GM12878 (cell line): ENCODE data around the gene ULK4. TPM values are rescaled to one million over a fixed set of nuclear protein-coding genes. Genes with fewer than 3 reads are reported as not detected.

ENCODE experiments used
- ATAC-seq: fragments of 200-7000 bp; cut with Tn5 transposase; 3 replicates; pipeline ENCODE4 v1.9.1; 2020; ENCODE audit warnings: mild to moderate bottlenecking, moderate library complexity
- BruUV-seq: library from RNA; stranded (reverse); fragments of 400-500 nt; replicated peaks from 2 replicates; lab custom pipeline; 2021; lab: Mats Ljungman, UMichigan
- CTCF ChIA-PET: fragments of 300-600 bp; sonication (Branson Sonifier 250); formaldehyde crosslinking; extraction: SDS; loops from one replicate; lab custom pipeline; 2021; ENCODE audit warnings: inconsistent platforms; lab: Yijun Ruan, JAX
- POLR2A ChIA-PET: fragments of 350-600 bp; formaldehyde crosslinking; extraction: SDS; loops from one replicate; lab custom pipeline; 2021; ENCODE audit warnings: inconsistent platforms; lab: Charles Lee
- RAD21 ChIA-PET: fragments of 300-600 bp; sonication (Branson Sonifier 250); formaldehyde crosslinking; loops from one replicate; lab custom pipeline; 2023; ENCODE audit warnings: antibody characterized with exemption; ENCODE audit not compliant: unreplicated experiment; lab: Charles Lee
- SMC1A ChIA-PET: fragments of 300-600 bp; sonication (Branson Sonifier 250); formaldehyde crosslinking; loops from one replicate; lab custom pipeline; 2023; ENCODE audit not compliant: unreplicated experiment, uncharacterized antibody; lab: Charles Lee
- DNase-seq: peaks from one replicate; pipeline ENCODE4 v3.0.0-alpha.2; 2011; ENCODE audit warnings: low read depth, low spot score
- FAIRE-seq: peaks from 3 replicates; lab custom pipeline; 2011; peaks lifted over from hg19 to GRCh38; lab: Jason Lieb, UNC
- H2AFZ ChIP-seq: 2 replicates; pipeline ENCODE4 v1.6.0; 2011; ENCODE audit warnings: low read depth, low read length, control low read depth; ENCODE audit not compliant: control insufficient read depth
- H3K27ac ChIP-seq: 2 replicates; pipeline ENCODE4 v1.5.1; 2011; ENCODE audit warnings: control low read depth; ENCODE audit not compliant: control insufficient read depth, insufficient read depth
- H3K27me3 ChIP-seq, 2 experiments: replicated peaks in 1 of 2; 2 replicates each; pipeline versions ENCODE4 v1.6.0 to v1.6.1; 2011; ENCODE audit warnings: low read length in 1 of 2; ENCODE audit not compliant: control insufficient read depth in 2 of 2, insufficient read depth in 2 of 2
- H3K36me3 ChIP-seq, 2 experiments: 2 replicates each; pipeline ENCODE4 v1.5.1; 2011; ENCODE audit warnings: low read length in 1 of 2; ENCODE audit not compliant: control insufficient read depth in 2 of 2, insufficient read depth in 2 of 2
- H3K4me1 ChIP-seq: 2 replicates; pipeline ENCODE4 v1.6.1; 2011; ENCODE audit warnings: mild to moderate bottlenecking, low read length, moderate library complexity, mixed read lengths; ENCODE audit not compliant: control insufficient read depth, insufficient read depth
- H3K4me2 ChIP-seq: 2 replicates; pipeline ENCODE4 v1.6.0; 2011; ENCODE audit warnings: control low read depth; ENCODE audit not compliant: control insufficient read depth, insufficient read depth
- H3K4me3 ChIP-seq: fragments of 200-600 bp; sonication (generic); 2 replicates; pipeline ENCODE4 v1.5.1; 2016
- H3K79me2 ChIP-seq: 2 replicates; pipeline ENCODE4 v1.6.0; 2011; ENCODE audit warnings: low read length; ENCODE audit not compliant: control insufficient read depth, insufficient read depth
- H3K9ac ChIP-seq: 2 replicates; pipeline ENCODE4 v1.8.0; 2011; ENCODE audit warnings: low read length, control low read depth, mixed read lengths; ENCODE audit not compliant: control insufficient read depth, insufficient read depth
- H3K9me3 ChIP-seq: replicated peaks from 3 replicates; pipeline ENCODE4 v1.5.1; 2011; ENCODE audit warnings: mild to moderate bottlenecking, low read length; ENCODE audit not compliant: control insufficient read depth, insufficient read depth
- H4K20me1 ChIP-seq: 2 replicates; pipeline ENCODE4 v1.6.0; 2011; ENCODE audit not compliant: control insufficient read depth, insufficient read depth
- ASH2L ChIP-seq: fragments of 300-600, 200-600 bp; sonication (generic); IDR thresholded peaks from 2 replicates; pipeline ENCODE4 v1.6.1; 2017; ENCODE audit warnings: low read depth, mild to moderate bottlenecking, borderline replicate concordance
- ATF2 ChIP-seq: IDR thresholded peaks from 2 replicates; pipeline ENCODE4 v1.6.1; 2012; ENCODE audit warnings: low read length, inconsistent platforms
- CEBPB ChIP-seq, 2 experiments: fragments of 150-350 bp in 1 of 2; IDR thresholded peaks; 2 replicates each; pipeline ENCODE4 v1.6.1; 2012 to 2014; ENCODE audit warnings: low read depth in 2 of 2, low read length in 2 of 2, borderline replicate concordance in 1 of 2, inconsistent platforms in 1 of 2
- CREB1 ChIP-seq: IDR thresholded peaks from 2 replicates; pipeline ENCODE4 v1.6.1; 2012; ENCODE audit warnings: low read depth, mild to moderate bottlenecking, inconsistent platforms
- CREM ChIP-seq: IDR thresholded peaks from 2 replicates; pipeline ENCODE4 v1.6.1; 2014; ENCODE audit warnings: antibody characterized with exemption, low read depth
- CTCF ChIP-seq, 3 experiments: IDR thresholded peaks in 2 of 3; conservative IDR thresholded peaks in 1 of 3; 2 replicates each; pipeline ENCODE4 v1.5.1; 2011; ENCODE audit warnings: low read depth in 3 of 3, low read length in 3 of 3, mild to moderate bottlenecking in 3 of 3, control low read depth in 2 of 3, moderate library complexity in 2 of 3, inconsistent platforms in 1 of 3, mixed read lengths in 1 of 3; ENCODE audit not compliant: control insufficient read depth in 2 of 3, insufficient read depth in 1 of 3; ENCODE audit errors: extremely low read depth in 1 of 3
- ESRRA ChIP-seq: IDR thresholded peaks from 2 replicates; pipeline ENCODE4 v1.6.1; 2012; ENCODE audit warnings: mild to moderate bottlenecking, low read length, improper control_type of control experiment
- GABPA ChIP-seq: IDR thresholded peaks from 2 replicates; pipeline ENCODE4 v1.6.1; 2014; ENCODE audit warnings: antibody characterized with exemption, low read depth, mild to moderate bottlenecking, inconsistent platforms
- HCFC1 ChIP-seq: fragments of 150-350 bp; IDR thresholded peaks from 2 replicates; pipeline ENCODE4 v1.6.1; 2014; ENCODE audit warnings: low read length
- HDAC2 ChIP-seq: fragments of 200-600 bp; sonication (generic); IDR thresholded peaks from 2 replicates; pipeline ENCODE4 v1.6.1; 2017
- MAX ChIP-seq: IDR thresholded peaks from 2 replicates; pipeline ENCODE4 v1.6.1; 2012; ENCODE audit warnings: low read depth, low read length, improper control_type of control experiment
- MEF2B ChIP-seq: fragments of 450-650 bp; IDR thresholded peaks from 2 replicates; pipeline ENCODE4 v1.6.1; 2018; ENCODE audit warnings: mild to moderate bottlenecking, moderate library complexity; ENCODE audit not compliant: partially characterized antibody, poor library complexity, severe bottlenecking
- NFYA ChIP-seq: IDR thresholded peaks from 2 replicates; pipeline ENCODE4 v1.6.1; 2011; ENCODE audit warnings: low read depth, mild to moderate bottlenecking, low read length, improper control_type of control experiment, borderline replicate concordance
- PAX8 ChIP-seq: fragments of 450-650 bp; IDR thresholded peaks from 2 replicates; pipeline ENCODE4 v1.6.1; 2017; ENCODE audit warnings: mild to moderate bottlenecking, moderate library complexity
- POLR2AphosphoS2 ChIP-seq: IDR thresholded peaks from 2 replicates; pipeline ENCODE4 v1.6.1; 2011; ENCODE audit warnings: low read depth, mild to moderate bottlenecking, low read length, improper control_type of control experiment, moderate library complexity
- RAD51 ChIP-seq: fragments of 450-650 bp; IDR thresholded peaks from 2 replicates; pipeline ENCODE4 v1.6.1; 2016; ENCODE audit warnings: moderate library complexity, mild to moderate bottlenecking, inconsistent platforms
- RFX5 ChIP-seq: IDR thresholded peaks from 2 replicates; pipeline ENCODE4 v1.6.1; 2011; ENCODE audit warnings: low read depth, low read length, improper control_type of control experiment
- SIN3A ChIP-seq: IDR thresholded peaks from 2 replicates; pipeline ENCODE4 v1.6.1; 2012; ENCODE audit warnings: low read depth, low read length, improper control_type of control experiment
- SIX5 ChIP-seq: IDR thresholded peaks from 2 replicates; pipeline ENCODE4 v1.6.1; 2011; ENCODE audit warnings: mild to moderate bottlenecking, low read depth, low read length, moderate library complexity; ENCODE audit not compliant: severe bottlenecking
- SMAD5 ChIP-seq: IDR thresholded peaks from 2 replicates; pipeline ENCODE4 v1.6.1; 2016; ENCODE audit warnings: antibody characterized with exemption, low read depth
- SMC3 ChIP-seq: IDR thresholded peaks from 2 replicates; pipeline ENCODE4 v1.6.1; 2011; ENCODE audit warnings: low read length, improper control_type of control experiment, borderline replicate concordance
- STAT1 ChIP-seq: fragments of 450-650 bp; conservative IDR thresholded peaks from 2 replicates; pipeline ENCODE4 v1.6.1; 2014; ENCODE audit warnings: antibody characterized with exemption, mild to moderate bottlenecking
- TAF1 ChIP-seq: IDR thresholded peaks from 2 replicates; pipeline ENCODE4 v1.6.1; 2011; ENCODE audit warnings: mild to moderate bottlenecking, low read depth, low read length, borderline replicate concordance
- ZNF217 ChIP-seq: fragments of 450-650 bp; IDR thresholded peaks from 2 replicates; pipeline ENCODE4 v1.6.1; 2017; ENCODE audit warnings: antibody characterized with exemption, mild to moderate bottlenecking
- ZNF622 ChIP-seq: fragments of 450-650 bp; IDR thresholded peaks from 2 replicates; pipeline ENCODE4 v1.6.1; 2017; ENCODE audit warnings: mild to moderate bottlenecking, inconsistent platforms
- WGBS: methylation state at CpG from one replicate; pipeline ENCODE4 v1.1.6; 2016; ENCODE audit warnings: low lambda C conversion rate; ENCODE audit not compliant: insufficient replicate concordance, insufficient coverage; ENCODE audit errors: missing lambda C conversion rate; 5-methylcytosine and 5-hydroxymethylcytosine counted together
- in situ Hi-C: fragments of 300-500 bp; cut with MboI; formaldehyde crosslinking; loops from 9 replicates; pipeline ENCODE4 v1.14.3; 2018; ENCODE audit warnings: mixed read lengths
- intact Hi-C: fragments of 100-400 bp; cut with micrococcal nuclease; formaldehyde crosslinking; loops from one replicate; pipeline ENCODE4 v1.14.2; 2022; ENCODE audit not compliant: unreplicated experiment
- polyA plus RNA-seq, 11 experiments: library from polyadenylated mRNA; depleted of rRNA in 4 of 11; unstranded in 6 of 11; stranded (reverse) in 5 of 11; fragments of >200 nt; fragmentation: Nextera tagmentation in 4 of 11; fragmentation: Illumina TruSeq in 1 of 11; extraction: Ambion mirVana in 4 of 11; extraction: Trizol in 1 of 11; gene quantifications; 1 replicate in 1 of 11; 2 replicates in 10 of 11; pipeline versions ENCODE4 v1.2.1 to v1.2.3, GENCODE V29; 2011 to 2016; ENCODE audit warnings: inconsistent platforms in 2 of 11, missing spikeins in 2 of 11, low read depth in 1 of 11
- total RNA-seq, 4 experiments: library from RNA; depleted of rRNA in 3 of 4; stranded (reverse); fragments of >200 nt in 3 of 4; fragmentation: Illumina TruSeq in 1 of 4; extraction: Trizol in 1 of 4; gene quantifications; 2 replicates each; pipeline versions ENCODE4 v1.2.1 to v1.2.3, GENCODE V29; 2013 to 2021

ULK4 gene
- total and polyA plus RNA-seq, 10 of the 15 experiments (the other 5 are each of a cell fraction or from before 2014, with no cell fraction given), result 3.5 to 7.6 (median 6.3) TPM

DNA sequence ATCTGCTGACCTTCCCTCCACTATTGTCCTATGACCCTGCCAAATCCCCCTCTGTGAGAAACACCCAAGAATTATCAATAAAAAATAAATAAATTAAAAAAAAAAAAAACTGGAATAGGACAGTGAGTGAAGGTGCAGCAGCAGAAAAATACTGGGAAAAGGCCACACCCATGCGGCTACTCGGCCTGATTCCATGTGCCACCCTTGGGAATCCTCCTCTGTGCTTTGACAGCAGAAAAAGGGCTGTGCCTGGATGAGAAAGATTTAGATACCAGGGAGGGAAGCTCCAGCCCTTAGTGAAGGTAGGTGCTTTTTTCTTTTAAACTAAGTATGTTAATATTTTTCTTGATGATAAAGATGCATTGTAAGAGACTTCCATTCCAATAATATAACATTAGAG lies 654.8 kb downstream of the ULK4 start (continued):
- no peak for TF ChIP-seq ASH2L
- TF ChIP-seq MAX, result no peak
- TF ChIP-seq RFX5, result no peak
- TF ChIP-seq ZNF217, result no peak
- TF ChIP-seq CREM, result no peak
- no peak for TF ChIP-seq ESRRA
- TF ChIP-seq SMAD5, result no peak
- no peak for TF ChIP-seq NFYA
- TF ChIP-seq SIX5, result no peak
- TF ChIP-seq CTCF (IDR thresholded peaks at IDR 0.05 in 2 of 3, conservative IDR thresholded peaks at IDR 0.05 in 1 of 3; ENCODE audit: control insufficient read depth in 2 of 3, extremely low read depth in 1 of 3, insufficient read depth in 1 of 3, low read depth in 3 of 3, low read length in 3 of 3), result no peak
- no peak for TF ChIP-seq CREB1
- TF ChIP-seq, all 136 proteins: peak for 0

DNA sequence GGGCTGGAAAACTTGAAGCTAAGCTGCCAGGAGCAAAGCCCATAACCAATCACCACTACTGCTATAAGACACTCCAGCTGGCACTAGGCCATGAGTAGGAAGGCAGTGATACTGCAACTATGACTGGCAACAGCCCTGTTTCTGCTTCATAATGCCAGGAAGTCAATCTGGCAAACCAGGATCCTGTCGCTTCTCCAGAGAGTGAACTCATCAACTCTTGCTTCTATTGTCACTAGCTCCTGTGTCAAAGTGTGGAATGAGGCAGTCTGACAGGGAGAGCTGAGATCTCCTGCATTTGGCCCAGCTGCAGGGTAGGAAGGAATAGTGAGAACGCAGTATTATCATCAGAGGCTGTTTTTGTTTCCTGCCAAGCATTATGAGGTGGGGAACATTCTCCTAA lies 657.3 kb downstream of the ULK4 start:
- DNase-seq (no peak), FAIRE-seq (no peak), ATAC-seq (no peak)
- H3K36me3 ChIP-seq, result no peaks in the 10 kb centered on the region
- no peaks in the 10 kb centered on the region for H3K9me3 ChIP-seq
- intact Hi-C loops, result no loop called here
- ChIA-PET POLR2A (no interaction called here), RAD21 (no interaction called here), SMC1A (interaction anchor here (0.6 kb wide), 1 partner anchor 264 kb away, joined by 3 read pairs; no protein-coding TSS in a partner anchor), CTCF (no interaction called here)
- no peak overlapping the region for H3K4me2 ChIP-seq
- H3K4me3 ChIP-seq, result no peak overlapping the region
- H4K20me1 ChIP-seq, result no peaks in the 10 kb centered on the region
- H3K27me3 ChIP-seq, result no peaks in the 10 kb centered on the region
- H3K4me1 ChIP-seq, result no peaks in the 10 kb centered on the region
- no peak overlapping the region for H2AFZ ChIP-seq
- H3K9ac ChIP-seq, result no peak overlapping the region
- BruUV-seq, result no TSS peak
- WGBS, result 45% methylated on average over 2 of the region's 2 CpGs
- in situ Hi-C loops, result no loop called here
- no peak overlapping the region for H3K27ac ChIP-seq
- no peaks in the 10 kb centered on the region for H3K79me2 ChIP-seq
- TF ChIP-seq HCFC1, result no peak
- TF ChIP-seq PAX8, result no peak
- TF ChIP-seq HDAC2, result no peak
- TF ChIP-seq SMC3, result no peak
- no peak for TF ChIP-seq MEF2B
- no peak for TF ChIP-seq TAF1
- no peak for TF ChIP-seq ZNF622
- no peak for TF ChIP-seq SIN3A
- TF ChIP-seq ATF2, result no peak
- no peak for TF ChIP-seq CEBPB (IDR thresholded peaks at IDR 0.05; ENCODE audit: borderline replicate concordance in 1 of 2, low read depth in 2 of 2, low read length in 2 of 2)
- no peak for TF ChIP-seq STAT1
- no peak for TF ChIP-seq GABPA
- TF ChIP-seq POLR2AphosphoS2, result no peak
- TF ChIP-seq RAD51, result no peak
